ENCODE measurements around the gene TOPORS.

GRCh38 chr9:32524892-32525708 is 27.3 kb downstream of the TOPORS start:
- TF ChIP-seq, protein P1, sequence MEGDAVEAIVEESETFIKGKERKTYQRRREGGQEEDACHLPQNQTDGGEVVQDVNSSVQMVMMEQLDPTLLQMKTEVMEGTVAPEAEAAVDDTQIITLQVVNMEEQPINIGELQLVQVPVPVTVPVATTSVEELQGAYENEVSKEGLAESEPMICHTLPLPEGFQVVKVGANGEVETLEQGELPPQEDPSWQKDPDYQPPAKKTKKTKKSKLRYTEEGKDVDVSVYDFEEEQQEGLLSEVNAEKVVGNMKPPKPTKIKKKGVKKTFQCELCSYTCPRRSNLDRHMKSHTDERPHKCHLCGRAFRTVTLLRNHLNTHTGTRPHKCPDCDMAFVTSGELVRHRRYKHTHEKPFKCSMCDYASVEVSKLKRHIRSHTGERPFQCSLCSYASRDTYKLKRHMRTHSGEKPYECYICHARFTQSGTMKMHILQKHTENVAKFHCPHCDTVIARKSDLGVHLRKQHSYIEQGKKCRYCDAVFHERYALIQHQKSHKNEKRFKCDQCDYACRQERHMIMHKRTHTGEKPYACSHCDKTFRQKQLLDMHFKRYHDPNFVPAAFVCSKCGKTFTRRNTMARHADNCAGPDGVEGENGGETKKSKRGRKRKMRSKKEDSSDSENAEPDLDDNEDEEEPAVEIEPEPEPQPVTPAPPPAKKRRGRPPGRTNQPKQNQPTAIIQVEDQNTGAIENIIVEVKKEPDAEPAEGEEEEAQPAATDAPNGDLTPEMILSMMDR (IDR thresholded peaks at IDR 0.05): no peak
- TF ChIP-seq POLR2A (IDR thresholded peaks at IDR 0.05): no peak

Data from tibial nerve (tissue), 3 donors.